Retinal pigment epithelial cell (primary cell): ENCODE measurements around the gene SAA2.
A peak's percentile ranks its signal among the peaks of the same experiment; 100 is the strongest.
"Not testable (repeated sequence)": the region's sequence is repeated elsewhere in the genome, so short reads cannot be mapped to it uniquely, and the experiment has no call there.

Experiments
- DNase-seq: peaks from one replicate; pipeline ENCODE4 v3.0.0-alpha.2; 2010; ENCODE audit warnings: low read depth
- H3K4me3 ChIP-seq: 2 replicates; pipeline ENCODE4 v1.5.1; 2011; ENCODE audit warnings: mild to moderate bottlenecking, low read length, control low read depth, moderate library complexity
- CTCF ChIP-seq: conservative IDR thresholded peaks from 2 replicates; pipeline ENCODE4 v1.5.1; 2011; ENCODE audit warnings: low read depth, low read length, control low read depth, inconsistent platforms

SAA2 gene

GRCh38 chr11:18209058-18209457 is 39.4 kb downstream of the SAA2 start:
- H3K4me3 ChIP-seq, result no peak overlapping the region
- no peak for DNase-seq
- no peak for TF ChIP-seq CTCF

GRCh38 chr11:18204771-18205170 is 43.7 kb downstream of the SAA2 start:
- TF ChIP-seq CTCF, result no peak
- H3K4me3 ChIP-seq, result no peak overlapping the region
- no peak for DNase-seq

GRCh38 chr11:18204220-18204619 is 44.2 kb downstream of the SAA2 start:
- no peak for TF ChIP-seq CTCF
- DNase-seq, result no peak
- H3K4me3 ChIP-seq, result no peak overlapping the region

- TF ChIP-seq CTCF, result peak; percentile 77
- DNase-seq, result no peak
- H3K4me3 ChIP-seq, result no peak overlapping the region
These were observed 44.7 kb downstream of the SAA2 start for GRCh38 chr11:18203723-18204122.

GRCh38 chr11:18197738-18198137 is 50.7 kb downstream of the SAA2 start:
- DNase-seq, H3K4me3 ChIP-seq: not testable (repeated sequence)

- no peak overlapping the region for H3K4me3 ChIP-seq
- no peak for DNase-seq
- TF ChIP-seq CTCF, result no peak
These were observed 51.9 kb downstream of the SAA2 start for GRCh38 chr11:18196532-18196931.
